Prostate gland (tissue), 2 donors: Measurements from ENCODE around the gene IL9R. TPM values are rescaled to one million over a fixed set of nuclear protein-coding genes. Genes with fewer than 3 reads are reported as not detected.
"Not testable (repeated sequence)": the region's sequence is repeated elsewhere in the genome, so short reads cannot be mapped to it uniquely, and the experiment has no call there.

Experiments
- DNase-seq: peaks from one replicate; pipeline ENCODE4 v3.0.0-alpha.2; 2019; ENCODE audit warnings: low spot score
- H3K27ac ChIP-seq, 2 donors: fragments of 200-600 bp; sonication (generic); 2 replicates each; pipeline ENCODE4 v1.5.1; 2017 to 2019
- H3K27me3 ChIP-seq: fragments of 200-600 bp; sonication (generic); replicated peaks from 2 replicates; pipeline ENCODE4 v1.5.1; 2019; ENCODE audit not compliant: insufficient read depth
- H3K36me3 ChIP-seq, 2 donors: fragments of 200-600 bp; sonication (generic); 1 replicate in 1 of 2; 2 replicates in 1 of 2; pipeline versions ENCODE4 v1.5.1 to v1.8.1; 2017 to 2019
- H3K4me1 ChIP-seq: fragments of 200-600 bp; sonication (generic); replicated peaks from 2 replicates; pipeline ENCODE4 v1.5.1; 2019
- H3K4me3 ChIP-seq, 2 donors: fragments of 200-600 bp; sonication (generic); 2 replicates each; pipeline ENCODE4 v1.5.1; 2017 to 2019
- H3K9me3 ChIP-seq: fragments of 200-600 bp; sonication (generic); 2 replicates; pipeline ENCODE4 v1.5.1; 2017
- CTCF ChIP-seq, 4 experiments: fragments of 200-600 bp in 2 of 4; fragments of 450-650 bp in 2 of 4; sonication (generic) in 2 of 4; IDR thresholded peaks; 1 replicate in 3 of 4; 2 replicates in 1 of 4; pipeline ENCODE4 v1.5.1; 2016 to 2019; ENCODE audit warnings: antibody characterized with exemption in 4 of 4, mild to moderate bottlenecking in 2 of 4, moderate library complexity in 2 of 4
- POLR2A ChIP-seq: fragments of 450-650 bp; IDR thresholded peaks from one replicate; pipeline ENCODE4 v1.6.1; 2016; ENCODE audit warnings: antibody characterized with exemption, mild to moderate bottlenecking
- POLR2AphosphoS5 ChIP-seq: sonication (generic); formaldehyde crosslinking; IDR thresholded peaks from one replicate; pipeline ENCODE4 v1.6.1; 2017; ENCODE audit warnings: antibody characterized with exemption
- WGBS: methylation state at CpG from one replicate; pipeline ENCODE4 v1.1.5; 2018; 5-methylcytosine and 5-hydroxymethylcytosine counted together
- intact Hi-C: fragments of 100-400 bp; cut with DNase I; formaldehyde crosslinking; loops from one replicate; pipeline ENCODE4 v1.14.2; 2022
- total RNA-seq, 2 donors: library from RNA; depleted of rRNA; stranded (reverse); fragments of >200 nt; gene quantifications; one replicate each; pipeline ENCODE4 v1.1.0, GENCODE V29; 2016

Gene IL9R
- total RNA-seq, 2 donors from 2014 or later = 0.23 TPM; not detected in 1

GRCh38 chrX:155983326-155983725 is 14.2 kb upstream of the IL9R start:
- intact Hi-C loops = no loop called here

GRCh38 chrX:155985208-155985607 is 12.3 kb upstream of the IL9R start:
- no peak for DNase-seq
- Histone ChIP-seq H3K36me3 (no peaks in the 10 kb centered on the region), H3K27ac (no peak overlapping the region), H3K27me3 (no peaks in the 10 kb centered on the region), H3K4me3 (no peak overlapping the region), H3K4me1 (no peaks in the 10 kb centered on the region), H3K9me3 (no peaks in the 10 kb centered on the region)
- WGBS = 64% methylated on average over 2 of the region's 2 CpGs
- intact Hi-C loops = no loop called here
- no peak for TF ChIP-seq CTCF (IDR thresholded peaks at IDR 0.05)
- no peak for TF ChIP-seq POLR2A
- no peak for TF ChIP-seq POLR2AphosphoS5

More at GRCh38 chrX:155983326-155983725, 14.2 kb upstream of the IL9R start:
- no peaks in the 10 kb centered on the region for H3K27me3 ChIP-seq
- WGBS = 65% methylated on average over 2 of the region's 2 CpGs
- no peak overlapping the region for H3K4me3 ChIP-seq
- H3K36me3 ChIP-seq = no peaks in the 10 kb centered on the region
- no peak overlapping the region for H3K27ac ChIP-seq
- no peaks in the 10 kb centered on the region for H3K4me1 ChIP-seq
- no peak for DNase-seq
- no peak for TF ChIP-seq POLR2AphosphoS5
- no peak for TF ChIP-seq POLR2A
- no peak for TF ChIP-seq CTCF (IDR thresholded peaks at IDR 0.05)
- H3K9me3 ChIP-seq = no peaks in the 10 kb centered on the region

- not testable (repeated sequence) for DNase-seq
Observed at GRCh38 chrX:155986995-155987394, 10.5 kb upstream of the IL9R start.

GRCh38 chrX:155988859-155989258 is 8.6 kb upstream of the IL9R start:
- H3K9me3 ChIP-seq = no peaks in the 10 kb centered on the region
- 69% methylated on average over 4 of the region's 4 CpGs for WGBS
- no peak overlapping the region for H3K4me3 ChIP-seq
- no peak for DNase-seq
- no peaks in the 10 kb centered on the region for H3K4me1 ChIP-seq
- H3K27ac ChIP-seq = no peak overlapping the region
- no peaks in the 10 kb centered on the region for H3K36me3 ChIP-seq
- H3K27me3 ChIP-seq = no peaks in the 10 kb centered on the region
- TF ChIP-seq POLR2A (no peak), POLR2AphosphoS5 (no peak), CTCF (IDR thresholded peaks at IDR 0.05) (no peak)
- intact Hi-C loops = no loop called here

More at GRCh38 chrX:155986995-155987394, 10.5 kb upstream of the IL9R start:
- H3K27ac ChIP-seq, H3K9me3 ChIP-seq, H3K4me3 ChIP-seq, intact Hi-C loops, H3K36me3 ChIP-seq, H3K27me3 ChIP-seq, H3K4me1 ChIP-seq: not testable (repeated sequence)
- 23% methylated on average over 2 of the region's 2 CpGs for WGBS

- intact Hi-C loops = no loop called here
- DNase-seq = no peak
- Histone ChIP-seq H3K4me1 (no peaks in the 10 kb centered on the region), H3K36me3 (no peaks in the 10 kb centered on the region), H3K27me3 (no peaks in the 10 kb centered on the region), H3K4me3 (no peak overlapping the region), H3K9me3 (no peaks in the 10 kb centered on the region), H3K27ac (no peak overlapping the region)
- TF ChIP-seq POLR2AphosphoS5 (no peak), POLR2A (no peak), CTCF (IDR thresholded peaks at IDR 0.05) (no peak)
- WGBS = 78% methylated on average over 2 of the region's 2 CpGs
Observed at GRCh38 chrX:155993421-155993820, 4.1 kb upstream of the IL9R start.
